Mucosa of stomach (tissue), 1 donor: Measurements from ENCODE around the gene SF3B2.

ENCODE experiments used
- H3K27me3 ChIP-seq: one replicate; pipeline ENCODE4 v1.7.0; 2013; ENCODE audit warnings: mild to moderate bottlenecking, low read length; ENCODE audit not compliant: control insufficient read depth, insufficient read depth
- H3K36me3 ChIP-seq: one replicate; pipeline ENCODE4 v1.7.0; 2013; ENCODE audit warnings: low read length; ENCODE audit not compliant: control insufficient read depth, insufficient read depth
- H3K4me1 ChIP-seq: one replicate; pipeline ENCODE4 v1.7.0; 2013; ENCODE audit warnings: mild to moderate bottlenecking, low read length; ENCODE audit not compliant: control insufficient read depth, insufficient read depth
- H3K4me3 ChIP-seq: one replicate; pipeline ENCODE4 v1.7.0; 2013; ENCODE audit warnings: low read length
- H3K9ac ChIP-seq: one replicate; pipeline ENCODE4 v1.7.0; 2013; ENCODE audit warnings: mild to moderate bottlenecking, low read length, moderate library complexity
- H3K9me3 ChIP-seq: one replicate; pipeline ENCODE4 v1.7.0; 2013; ENCODE audit warnings: mild to moderate bottlenecking, low read length, moderate library complexity; ENCODE audit not compliant: control insufficient read depth
- donor health status: Pancreatic carcinoma.

The SF3B2 gene

DNA sequence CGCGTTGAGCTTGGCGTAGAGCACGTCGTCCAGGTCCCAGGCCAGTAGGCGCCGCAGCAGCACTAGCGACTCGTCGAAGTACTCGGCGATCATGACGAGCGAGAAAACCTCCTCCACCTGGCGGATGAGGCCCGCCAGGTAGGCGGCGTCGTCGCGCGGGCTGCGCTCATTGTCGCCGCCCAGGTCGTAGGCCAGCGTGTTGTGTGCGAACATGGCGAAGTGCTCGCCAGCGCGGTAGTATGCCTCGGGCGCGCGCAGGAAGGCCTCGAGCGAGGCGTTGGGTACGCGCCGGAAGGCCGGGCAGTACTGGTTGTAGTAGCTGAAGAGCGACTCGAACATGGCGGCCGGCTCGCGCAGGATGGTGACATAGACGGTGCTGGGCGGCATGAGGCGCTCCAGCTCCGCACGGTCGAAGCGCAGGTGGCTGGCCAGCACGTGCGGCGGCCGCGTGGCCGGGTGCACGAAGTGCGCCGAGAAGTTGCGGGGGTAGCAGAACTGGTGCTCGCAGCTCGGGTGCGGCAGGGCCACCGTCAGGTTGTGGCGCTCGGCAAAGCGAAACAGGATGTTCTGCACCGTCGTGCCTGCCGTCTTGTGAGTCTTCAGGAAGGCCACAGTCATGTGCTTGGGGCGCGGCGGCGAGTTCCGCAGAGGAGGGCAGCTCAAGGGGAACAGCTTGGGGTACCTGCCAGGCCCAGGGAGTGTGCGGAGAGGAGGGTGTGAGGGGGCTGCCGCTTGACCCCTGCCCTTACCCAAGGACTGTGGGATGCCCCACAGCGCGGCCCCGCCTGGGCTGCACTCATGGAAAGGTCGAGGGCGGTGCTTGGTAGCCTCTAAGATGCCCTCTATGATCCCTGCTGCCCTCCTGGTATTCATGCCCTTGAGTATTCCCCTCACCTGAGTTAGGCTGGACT, 8.9 kb upstream of the SF3B2 start:
- peaks cover 25% of the 10 kb centered on the region for H3K27me3 ChIP-seq
- no peak overlapping the region for H3K9ac ChIP-seq
- H3K36me3 ChIP-seq, result no peaks in the 10 kb centered on the region
- H3K4me1 ChIP-seq, result peaks cover 8% of the 10 kb centered on the region
- no peak overlapping the region for H3K4me3 ChIP-seq
- H3K9me3 ChIP-seq, result no peaks in the 10 kb centered on the region

DNA sequence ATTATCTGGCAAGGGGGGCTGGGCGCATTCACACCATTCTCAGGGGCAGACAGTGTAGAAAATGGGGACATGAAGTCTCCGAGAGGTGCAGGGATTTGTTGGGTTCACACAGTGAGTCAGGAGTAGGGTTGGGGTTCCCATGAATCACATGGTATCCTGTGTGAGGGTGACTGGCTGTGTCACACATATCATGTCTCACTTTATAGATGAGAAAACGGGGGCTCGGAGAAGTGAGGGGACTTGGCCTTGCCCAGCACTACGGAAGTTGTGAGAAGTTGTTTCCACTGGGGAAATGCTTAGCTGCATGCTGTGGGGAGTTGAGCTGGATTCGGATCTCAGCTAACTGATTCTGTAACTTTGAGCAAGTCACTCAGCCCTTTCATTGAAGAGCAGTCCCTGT, 7.4 kb upstream of the SF3B2 start:
- Histone ChIP-seq H3K4me1 (peaks cover 8% of the 10 kb centered on the region), H3K4me3 (no peak overlapping the region), H3K9ac (no peak overlapping the region), H3K36me3 (no peaks in the 10 kb centered on the region), H3K27me3 (peaks cover 31% of the 10 kb centered on the region), H3K9me3 (no peaks in the 10 kb centered on the region)

DNA sequence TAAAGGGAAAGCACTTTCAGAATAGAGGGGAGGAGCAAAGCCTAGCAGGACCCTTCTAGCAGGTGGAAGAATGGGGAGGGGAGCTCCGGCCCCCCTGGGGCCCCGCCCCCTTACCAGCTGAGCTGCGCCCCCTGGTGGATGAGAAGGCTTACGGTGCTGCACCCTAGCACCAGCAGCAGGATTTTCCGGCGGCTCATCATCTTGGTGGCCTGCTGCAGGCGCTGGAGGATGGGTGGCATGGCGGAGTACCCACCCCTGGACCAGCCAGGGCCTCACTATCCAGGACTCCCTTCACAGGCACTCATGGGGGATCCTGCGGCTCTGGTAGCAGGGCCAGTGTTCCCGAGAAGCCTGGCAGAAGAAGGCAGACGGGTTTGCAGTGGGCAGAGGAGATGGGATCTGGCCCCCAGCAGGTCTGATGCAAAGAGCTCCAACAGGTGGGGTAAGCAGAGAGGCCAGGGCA, 7.0 kb upstream of the SF3B2 start:
- no peak overlapping the region for H3K4me3 ChIP-seq
- H3K36me3 ChIP-seq, result no peaks in the 10 kb centered on the region
- H3K4me1 ChIP-seq, result peaks cover 8% of the 10 kb centered on the region
- no peak overlapping the region for H3K9ac ChIP-seq
- H3K9me3 ChIP-seq, result no peaks in the 10 kb centered on the region
- peaks cover 31% of the 10 kb centered on the region for H3K27me3 ChIP-seq

DNA sequence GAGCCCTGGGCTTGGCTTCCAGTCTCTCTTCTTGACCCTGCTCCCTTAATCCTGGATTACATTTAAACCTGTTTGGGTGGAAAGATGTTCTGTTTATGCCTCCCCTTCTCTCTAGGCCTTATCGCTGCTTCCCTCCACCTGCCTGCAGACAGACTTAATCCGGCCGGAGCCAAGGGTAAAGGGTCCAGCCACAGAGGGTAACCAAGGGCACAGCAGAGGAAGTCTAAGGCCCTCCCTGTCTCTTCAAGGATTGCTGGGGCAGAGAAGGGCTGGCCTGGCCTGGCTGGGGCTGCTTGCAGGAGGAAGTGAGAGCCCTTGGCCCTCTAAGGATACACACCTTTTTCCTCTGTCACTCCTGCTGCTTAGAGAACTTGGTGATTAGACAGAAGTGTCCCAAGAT, 5.3 kb upstream of the SF3B2 start:
- no peaks in the 10 kb centered on the region for H3K36me3 ChIP-seq
- H3K4me1 ChIP-seq, result peaks cover 20% of the 10 kb centered on the region
- no peaks in the 10 kb centered on the region for H3K9me3 ChIP-seq
- H3K27me3 ChIP-seq, result peaks cover 25% of the 10 kb centered on the region
- no peak overlapping the region for H3K9ac ChIP-seq
- H3K4me3 ChIP-seq, result no peak overlapping the region

DNA sequence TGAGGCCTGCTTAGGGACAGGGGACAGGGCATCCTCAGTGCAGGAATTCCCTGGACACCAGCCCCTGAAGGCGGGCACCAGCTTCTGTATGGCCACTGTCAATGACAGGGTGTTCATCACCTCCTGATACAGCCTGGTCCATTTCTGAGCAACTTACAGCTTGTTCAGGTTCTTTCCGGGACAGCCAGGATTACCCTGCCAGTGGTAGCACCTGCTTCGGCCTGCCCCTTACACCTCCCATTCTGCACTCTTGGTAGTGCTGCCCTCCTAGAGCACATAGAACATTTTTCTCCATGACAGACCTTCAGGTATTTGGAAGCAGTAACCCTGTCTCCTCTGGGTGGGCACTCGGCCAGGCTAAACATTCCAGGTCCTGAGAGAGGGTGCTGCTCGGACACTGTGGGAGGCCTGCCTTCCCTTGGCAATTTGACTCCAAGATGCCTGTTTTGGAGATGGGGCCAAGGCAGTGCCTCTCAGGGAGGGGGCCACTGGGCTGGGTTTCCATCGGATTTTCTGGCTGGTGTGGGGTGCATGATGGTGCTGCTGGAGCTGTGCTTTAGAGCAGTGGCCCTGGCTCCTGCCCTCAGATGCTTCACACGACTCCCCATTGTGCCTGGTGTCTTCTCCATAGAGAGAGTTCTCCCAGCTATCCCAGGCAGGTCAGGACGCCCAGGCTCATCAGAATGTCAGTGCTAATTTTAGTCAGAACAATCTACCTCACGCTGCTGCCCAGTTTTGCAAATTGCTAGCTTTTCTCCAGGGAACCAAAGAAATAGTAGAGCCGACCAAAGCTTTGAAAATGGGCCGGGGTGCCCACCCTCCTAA, 4.4 kb upstream of the SF3B2 start:
- Histone ChIP-seq H3K4me3 (no peak overlapping the region), H3K9me3 (no peaks in the 10 kb centered on the region), H3K27me3 (peaks cover 25% of the 10 kb centered on the region), H3K9ac (no peak overlapping the region), H3K4me1 (peaks cover 20% of the 10 kb centered on the region), H3K36me3 (no peaks in the 10 kb centered on the region)

DNA sequence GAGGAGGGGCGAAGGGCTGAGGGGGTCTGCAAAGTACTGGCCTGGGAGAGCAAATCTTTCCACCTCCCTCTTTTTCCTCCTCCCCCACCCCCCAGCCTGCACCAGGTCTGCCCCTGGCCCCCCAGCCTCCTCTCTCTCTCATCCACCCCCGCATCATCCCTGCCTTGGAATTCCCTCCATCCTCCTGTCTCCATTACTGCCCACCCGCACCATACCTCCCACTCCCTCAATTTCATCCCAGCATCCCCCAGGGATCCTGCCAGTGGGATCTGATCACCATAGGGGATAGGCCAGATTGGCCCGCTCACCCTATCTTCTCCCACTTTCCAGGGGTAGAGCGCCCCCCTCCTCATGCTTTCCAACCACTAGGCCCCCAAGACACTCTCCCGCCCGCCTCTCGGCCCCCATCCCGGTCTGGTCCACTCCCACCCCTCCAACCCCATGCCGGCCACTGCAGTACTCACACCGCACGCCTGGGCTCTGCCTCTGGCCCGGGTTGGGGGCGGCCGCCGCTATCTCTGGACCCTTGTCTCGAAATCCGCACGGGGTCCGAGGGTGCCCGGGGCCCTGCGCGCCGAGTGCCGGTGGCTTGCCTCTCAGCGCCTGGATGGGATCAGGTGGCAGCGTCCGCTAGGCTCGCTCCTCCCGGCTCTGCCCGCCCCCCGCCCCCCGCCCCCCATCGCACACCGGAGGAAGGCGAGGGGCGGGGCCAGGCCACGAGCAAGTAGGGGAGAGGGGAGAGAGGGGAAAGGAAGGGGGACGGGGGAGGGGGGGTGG, 3.4 kb upstream of the SF3B2 start, which contains the start of gene GAL3ST3:
Gene GAL3ST3 (minus strand): TSS at position 615 of the 777 bp plus-strand sequence. CDS start 3,746 bp downstream, outside the sequence.
- H3K9me3 ChIP-seq, result no peaks in the 10 kb centered on the region
- peaks cover 25% of the 10 kb centered on the region for H3K27me3 ChIP-seq
- H3K4me3 ChIP-seq, result no peak within 1 kb of the TSS
- H3K9ac ChIP-seq, result no peak within 1 kb of the TSS
- no peaks in the 10 kb centered on the region for H3K36me3 ChIP-seq
- peaks cover 27% of the 10 kb centered on the region for H3K4me1 ChIP-seq

DNA sequence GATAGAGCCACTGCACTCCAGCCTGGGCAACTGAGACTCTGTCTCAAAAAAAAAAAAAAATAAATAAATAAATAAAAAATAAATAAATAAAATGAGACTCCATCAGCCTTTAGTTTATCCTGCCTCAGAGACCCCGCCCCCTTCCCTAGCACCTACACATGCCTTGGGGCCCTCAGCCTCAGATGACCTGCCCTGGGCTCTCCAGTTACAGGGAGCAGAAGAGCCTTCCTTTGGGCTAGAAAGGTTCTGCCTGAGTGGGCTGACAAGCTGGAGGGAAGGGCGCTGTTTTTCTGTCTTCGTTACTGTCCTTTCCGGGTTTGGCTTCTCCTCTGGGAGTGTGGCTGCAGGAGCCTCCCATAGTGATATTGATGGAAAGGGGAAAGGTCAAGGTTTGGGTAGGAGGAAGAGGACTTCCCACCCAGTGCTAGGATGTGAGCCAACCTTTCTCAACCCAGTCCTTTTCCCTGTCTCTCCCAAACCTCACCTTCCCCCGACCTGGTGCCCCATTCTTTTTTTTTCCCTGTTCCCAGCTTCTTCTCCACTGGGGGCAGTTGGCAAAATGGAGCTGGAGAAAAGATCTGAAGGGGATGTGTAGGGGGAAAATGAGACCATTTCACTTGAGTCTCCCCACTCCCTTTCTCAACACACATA, 1.5 kb upstream of the SF3B2 start:
- peaks cover 22% of the 10 kb centered on the region for H3K4me1 ChIP-seq
- H3K27me3 ChIP-seq, result peaks cover 18% of the 10 kb centered on the region
- no peaks in the 10 kb centered on the region for H3K9me3 ChIP-seq
- H3K4me3 ChIP-seq, result no peak overlapping the region
- peak overlapping the region; percentile 95 for H3K9ac ChIP-seq
- peaks cover 6% of the 10 kb centered on the region for H3K36me3 ChIP-seq

DNA sequence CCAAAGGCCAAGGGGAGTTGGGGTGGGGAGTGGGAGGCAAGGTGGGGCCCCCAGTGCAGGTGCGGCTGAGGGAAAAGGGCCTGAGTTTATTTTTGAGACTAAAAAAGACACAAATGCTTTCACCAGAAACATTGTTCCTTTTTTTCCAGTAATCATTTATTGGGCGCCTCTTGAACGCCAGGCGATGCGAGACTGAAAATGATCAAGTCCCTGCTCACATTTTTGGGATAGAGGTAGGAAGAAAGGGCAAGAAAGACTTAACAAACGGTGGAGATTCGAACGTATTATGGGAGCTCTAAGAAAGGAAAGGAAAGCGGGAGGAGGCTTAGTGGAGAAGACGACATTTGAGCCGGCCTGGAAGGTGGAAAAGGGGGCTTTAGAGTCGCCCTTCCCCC, 796 bp upstream of the SF3B2 start:
- no peak overlapping the region for H3K4me3 ChIP-seq
- H3K9ac ChIP-seq, result peak overlapping the region; percentile 95
- peaks cover 22% of the 10 kb centered on the region for H3K4me1 ChIP-seq
- H3K9me3 ChIP-seq, result no peaks in the 10 kb centered on the region
- peaks cover 16% of the 10 kb centered on the region for H3K27me3 ChIP-seq
- peaks cover 6% of the 10 kb centered on the region for H3K36me3 ChIP-seq

DNA sequence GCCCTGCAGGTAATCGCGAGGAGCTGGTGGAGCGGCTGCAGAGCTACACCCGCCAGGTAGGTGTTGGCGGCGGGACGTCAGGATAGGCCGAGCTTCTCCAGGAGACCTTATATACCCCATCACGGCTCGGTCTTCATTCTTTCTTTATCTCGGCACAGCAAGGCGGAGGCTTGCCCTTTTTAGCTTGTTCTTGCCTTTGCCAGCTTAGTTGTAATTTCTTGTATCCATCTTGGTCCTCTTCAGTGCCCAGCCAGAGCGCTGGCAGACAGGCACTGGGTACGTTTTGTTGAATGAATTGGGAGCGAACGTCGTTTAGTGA, 459 bp downstream of the SF3B2 start:
- no peaks in the 10 kb centered on the region for H3K9me3 ChIP-seq
- peaks cover 15% of the 10 kb centered on the region for H3K36me3 ChIP-seq
- H3K4me3 ChIP-seq, result peak overlapping the region; percentile 76
- peaks cover 12% of the 10 kb centered on the region for H3K27me3 ChIP-seq
- peaks cover 22% of the 10 kb centered on the region for H3K4me1 ChIP-seq
- H3K9ac ChIP-seq, result peak overlapping the region; percentile 95

DNA sequence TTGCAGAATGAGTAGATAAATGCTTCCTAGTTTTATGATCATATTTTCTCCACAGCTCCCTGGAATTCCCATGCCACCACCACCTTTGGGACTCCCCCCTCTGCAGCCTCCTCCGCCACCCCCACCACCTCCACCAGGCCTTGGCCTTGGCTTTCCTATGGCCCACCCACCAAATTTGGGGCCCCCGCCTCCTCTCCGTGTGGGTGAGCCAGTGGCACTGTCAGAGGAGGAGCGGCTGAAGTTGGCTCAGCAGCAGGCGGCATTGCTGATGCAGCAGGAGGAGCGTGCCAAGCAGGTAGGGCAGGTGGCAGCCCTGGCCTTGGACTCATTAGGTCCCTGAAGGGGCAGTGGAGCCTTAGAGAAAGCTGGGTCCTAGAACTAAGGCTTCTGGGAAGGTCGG, 2.9 kb downstream of the SF3B2 start:
- H3K36me3 ChIP-seq, result peaks cover 31% of the 10 kb centered on the region
- no peak overlapping the region for H3K4me3 ChIP-seq
- H3K9me3 ChIP-seq, result no peaks in the 10 kb centered on the region
- no peak overlapping the region for H3K9ac ChIP-seq
- H3K27me3 ChIP-seq, result no peaks in the 10 kb centered on the region
- H3K4me1 ChIP-seq, result peaks cover 22% of the 10 kb centered on the region

DNA sequence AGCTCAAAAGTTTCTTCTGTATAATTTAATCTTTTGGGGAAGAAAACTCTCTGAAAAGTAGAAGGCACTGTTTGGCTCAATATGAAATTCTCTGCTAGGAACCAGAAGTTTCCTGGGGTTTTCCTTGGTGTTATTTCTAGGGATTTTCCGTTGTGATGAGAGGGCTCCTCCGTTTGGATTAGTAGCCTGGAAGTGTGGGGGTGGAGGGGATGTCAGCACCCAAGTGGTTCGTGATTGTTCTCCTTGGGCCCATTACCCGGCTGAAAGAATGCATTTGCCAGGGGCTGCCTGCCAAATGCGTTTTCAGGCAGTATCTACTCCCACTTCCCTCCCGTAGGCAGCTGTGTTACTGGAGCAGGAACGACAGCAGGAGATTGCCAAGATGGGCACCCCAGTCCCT, 4.3 kb downstream of the SF3B2 start:
- Histone ChIP-seq H3K27me3 (no peaks in the 10 kb centered on the region), H3K4me1 (peaks cover 13% of the 10 kb centered on the region), H3K36me3 (peaks cover 43% of the 10 kb centered on the region), H3K9me3 (no peaks in the 10 kb centered on the region), H3K4me3 (no peak overlapping the region), H3K9ac (no peak overlapping the region)
